ENCODE data around the gene ITFG1. TPM values are rescaled to one million over a fixed set of nuclear protein-coding genes. Genes with fewer than 3 reads are reported as not detected.

Gene ITFG1
- total RNA-seq (2022) (29.2 and 38.2 TPM in 2 replicates), Bru-seq, nascent RNA (percentile 73 among the genes with signal in this experiment), BruChase-seq, experiment 1, labeled RNA remaining after a 2-hour chase (percentile 68 among the genes with signal in this experiment), BruChase-seq, experiment 2, labeled RNA remaining after a 6-hour chase (percentile 66 among the genes with signal in this experiment)
- long read RNA-seq, transcript ITFG1-201 (18 exons, 3,400 nt), result major isoform, 108 of 160 reads
- long read RNA-seq, partial matches to known transcripts, result 10 of 160 reads
- long read RNA-seq, other reads (novel, unspliced or antisense), result 42 of 160 reads

GRCh38 chr16:47460711-47461597, at the start of gene ITFG1, which contains the start of gene PHKB:
Gene ITFG1 (minus strand): TSS chr16:47461063. CDS start chr16:47461045, 18 bp downstream.
Gene PHKB (plus strand): TSS chr16:47461331. CDS start chr16:47461351, 20 bp downstream.
- H3K4me1 ChIP-seq, result peaks cover 13% of the 10 kb centered on the region; the same call in 1 of the 2 replicates
- TF ChIP-seq, protein P1, sequence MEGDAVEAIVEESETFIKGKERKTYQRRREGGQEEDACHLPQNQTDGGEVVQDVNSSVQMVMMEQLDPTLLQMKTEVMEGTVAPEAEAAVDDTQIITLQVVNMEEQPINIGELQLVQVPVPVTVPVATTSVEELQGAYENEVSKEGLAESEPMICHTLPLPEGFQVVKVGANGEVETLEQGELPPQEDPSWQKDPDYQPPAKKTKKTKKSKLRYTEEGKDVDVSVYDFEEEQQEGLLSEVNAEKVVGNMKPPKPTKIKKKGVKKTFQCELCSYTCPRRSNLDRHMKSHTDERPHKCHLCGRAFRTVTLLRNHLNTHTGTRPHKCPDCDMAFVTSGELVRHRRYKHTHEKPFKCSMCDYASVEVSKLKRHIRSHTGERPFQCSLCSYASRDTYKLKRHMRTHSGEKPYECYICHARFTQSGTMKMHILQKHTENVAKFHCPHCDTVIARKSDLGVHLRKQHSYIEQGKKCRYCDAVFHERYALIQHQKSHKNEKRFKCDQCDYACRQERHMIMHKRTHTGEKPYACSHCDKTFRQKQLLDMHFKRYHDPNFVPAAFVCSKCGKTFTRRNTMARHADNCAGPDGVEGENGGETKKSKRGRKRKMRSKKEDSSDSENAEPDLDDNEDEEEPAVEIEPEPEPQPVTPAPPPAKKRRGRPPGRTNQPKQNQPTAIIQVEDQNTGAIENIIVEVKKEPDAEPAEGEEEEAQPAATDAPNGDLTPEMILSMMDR (IDR thresholded peaks at IDR 0.05; ENCODE audit: insufficient read depth in 1 of 2, low read depth in 1 of 2, low read length in 1 of 2, severe bottlenecking in 1 of 2, unreplicated experiment in 1 of 2), result no peak
- Mint-ChIP-seq H3K36me3 (ENCODE audit: insufficient read depth, unreplicated experiment) (peaks cover 42% of the 10 kb centered on the region), H3K27ac (ENCODE audit: unreplicated experiment) (peak within 1 kb of the TSS; percentile 99), H3K4me1 (ENCODE audit: low read depth, unreplicated experiment) (peaks cover 14% of the 10 kb centered on the region), H3K9me3 (ENCODE audit: unreplicated experiment) (no peaks in the 10 kb centered on the region), H3K27me3 (ENCODE audit: insufficient read depth, unreplicated experiment) (no peaks in the 10 kb centered on the region), H3K4me3 (ENCODE audit: unreplicated experiment) (peak within 1 kb of the TSS; percentile 97)
- CTCF ChIA-PET, result interaction anchor here (1.5 to 1.9 kb wide), 2 partner anchors 202 to 317 kb away, joined by 4 to 5 read pairs; partner anchors contain the start of gene NETO2
- POLR2A ChIA-PET, result interaction anchor here (0.6 to 0.8 kb wide), 2 partner anchors 36 to 216 kb away, joined by 4 to 5 read pairs; no protein-coding TSS in a partner anchor
- H3K27me3 ChIP-seq (replicated peaks; ENCODE audit: control insufficient read depth, insufficient read depth, low read length), result no peaks in the 10 kb centered on the region
- intact Hi-C loops (cut with micrococcal nuclease; ENCODE audit: unreplicated experiment), result loop anchor here (2.0 kb wide), 1 partner anchor 318 kb away; the partner anchor contains the start of gene NETO2
- peak within 1 kb of the TSS; percentile 79 for H3K4me3 ChIP-seq (ENCODE audit: low read depth, low read length)
- no peaks in the 10 kb centered on the region for H3K36me3 ChIP-seq (ENCODE audit: control insufficient read depth, insufficient read depth, low read length)
- no TSS peak for BruUV-seq (replicated peaks)
- peak; percentile 93 to 94 for DNase-seq
- no peaks in the 10 kb centered on the region for H3K9me3 ChIP-seq

DNA sequence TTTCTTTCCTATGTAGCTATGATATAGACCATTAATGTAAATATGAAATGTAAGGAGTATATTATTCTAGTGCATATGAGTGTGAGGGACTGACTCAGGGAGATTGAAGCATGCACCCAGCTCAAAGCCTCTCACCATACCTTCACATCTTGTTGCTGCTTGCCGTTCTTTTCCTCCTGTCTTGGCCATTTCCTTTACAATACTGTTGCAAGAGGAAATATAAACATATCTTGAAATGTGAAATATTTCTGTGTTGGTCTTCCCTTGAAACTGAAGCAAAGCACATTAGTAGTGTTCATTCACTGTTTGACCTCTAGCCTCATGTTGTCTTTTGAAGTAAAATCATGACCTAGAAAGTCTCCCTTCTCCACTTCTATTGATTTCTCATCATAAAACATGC, 46.8 kb upstream of the ITFG1 start:
- CTCF ChIA-PET, result interaction anchor here (0.6 kb wide), 1 partner anchor 651 kb away, joined by 3 read pairs; no protein-coding TSS in a partner anchor
- Mint-ChIP-seq H3K4me3 (ENCODE audit: unreplicated experiment) (no peak overlapping the region), H3K27me3 (ENCODE audit: insufficient read depth, unreplicated experiment) (no peaks in the 10 kb centered on the region), H3K9me3 (ENCODE audit: unreplicated experiment) (no peaks in the 10 kb centered on the region), H3K4me1 (ENCODE audit: low read depth, unreplicated experiment) (no peaks in the 10 kb centered on the region), H3K36me3 (ENCODE audit: insufficient read depth, unreplicated experiment) (peaks cover 27% of the 10 kb centered on the region), H3K27ac (ENCODE audit: unreplicated experiment) (no peak overlapping the region)
- TF ChIP-seq, protein P1 (IDR thresholded peaks at IDR 0.05; ENCODE audit: insufficient read depth in 1 of 2, low read depth in 1 of 2, low read length in 1 of 2, severe bottlenecking in 1 of 2, unreplicated experiment in 1 of 2), result no peak
- intact Hi-C loops (cut with micrococcal nuclease; ENCODE audit: unreplicated experiment), result no loop called here
- no peaks in the 10 kb centered on the region for H3K4me1 ChIP-seq
- POLR2A ChIA-PET, result no interaction called here
- peaks cover 1% of the 10 kb centered on the region for H3K36me3 ChIP-seq (ENCODE audit: control insufficient read depth, insufficient read depth, low read length)
- H3K27me3 ChIP-seq (replicated peaks; ENCODE audit: control insufficient read depth, insufficient read depth, low read length), result no peaks in the 10 kb centered on the region
- no peak overlapping the region for H3K4me3 ChIP-seq (ENCODE audit: low read depth, low read length)
- no peak for DNase-seq
- BruUV-seq (replicated peaks), result no TSS peak
- no peaks in the 10 kb centered on the region for H3K9me3 ChIP-seq

GRCh38 chr16:47506800-47507199, 45.9 kb upstream of the ITFG1 start:
- Mint-ChIP-seq H3K4me3 (ENCODE audit: unreplicated experiment) (no peak overlapping the region), H3K4me1 (ENCODE audit: low read depth, unreplicated experiment) (no peaks in the 10 kb centered on the region), H3K27ac (ENCODE audit: unreplicated experiment) (no peak overlapping the region), H3K9me3 (ENCODE audit: unreplicated experiment) (no peaks in the 10 kb centered on the region), H3K27me3 (ENCODE audit: insufficient read depth, unreplicated experiment) (no peaks in the 10 kb centered on the region), H3K36me3 (ENCODE audit: insufficient read depth, unreplicated experiment) (peaks cover 27% of the 10 kb centered on the region)
- no peak for DNase-seq
- no peaks in the 10 kb centered on the region for H3K4me1 ChIP-seq
- BruUV-seq (replicated peaks), result no TSS peak
- TF ChIP-seq, protein P1 (IDR thresholded peaks at IDR 0.05; ENCODE audit: insufficient read depth in 1 of 2, low read depth in 1 of 2, low read length in 1 of 2, severe bottlenecking in 1 of 2, unreplicated experiment in 1 of 2), result no peak
- H3K27me3 ChIP-seq (replicated peaks; ENCODE audit: control insufficient read depth, insufficient read depth, low read length), result no peaks in the 10 kb centered on the region
- no peaks in the 10 kb centered on the region for H3K9me3 ChIP-seq
- intact Hi-C loops (cut with micrococcal nuclease; ENCODE audit: unreplicated experiment), result no loop called here
- peaks cover 1% of the 10 kb centered on the region for H3K36me3 ChIP-seq (ENCODE audit: control insufficient read depth, insufficient read depth, low read length)
- H3K4me3 ChIP-seq (ENCODE audit: low read depth, low read length), result no peak overlapping the region
- POLR2A ChIA-PET, result no interaction called here
- CTCF ChIA-PET, result interaction anchor here (0.6 kb wide), 1 partner anchor 650 kb away, joined by 3 read pairs; no protein-coding TSS in a partner anchor
